ENCODE results near the gene TTLL10. TPM values are rescaled to one million over a fixed set of nuclear protein-coding genes. Genes with fewer than 3 reads are reported as not detected.

The TTLL10 gene
- total RNA-seq, 1 donor from 2014 or later = 5.5 TPM

DNA sequence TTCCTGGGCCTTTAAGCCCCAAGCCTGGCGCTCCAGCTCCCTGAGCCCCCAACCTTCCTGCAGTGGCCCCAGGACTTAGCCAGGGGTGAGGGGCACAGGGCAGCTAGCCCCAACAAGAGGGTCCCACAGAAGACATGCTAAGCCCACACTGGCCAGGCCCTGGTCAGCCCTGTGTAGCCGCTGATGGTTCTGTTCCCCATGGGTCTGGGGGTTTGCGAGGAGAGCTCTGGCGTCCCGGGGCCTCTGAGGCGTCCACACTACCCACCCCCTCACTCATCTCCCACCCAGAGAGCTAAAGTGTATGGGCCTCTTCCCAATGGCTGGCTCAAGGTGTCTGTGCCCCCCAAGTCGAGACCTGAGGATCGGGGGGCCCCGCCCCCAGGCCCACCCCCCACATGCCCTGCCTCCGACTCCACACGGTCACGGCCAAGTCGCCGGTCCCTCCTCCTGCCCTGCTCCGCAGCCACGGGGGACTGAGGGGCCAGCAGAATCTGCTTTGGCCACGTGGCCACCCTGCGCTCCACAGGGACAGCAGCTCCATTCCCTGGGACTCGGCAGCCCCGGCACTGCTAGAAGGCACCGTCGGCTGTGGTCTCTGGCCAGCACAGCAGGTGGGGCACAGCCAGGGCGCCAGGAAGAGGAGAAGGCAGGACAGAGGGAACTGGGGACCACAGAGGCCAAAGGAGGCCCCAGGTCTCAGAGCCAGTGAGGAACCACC is 24.9 kb downstream of the TTLL10 start:
- Mint-ChIP-seq H3K27me3 (peaks cover 4% of the 10 kb centered on the region), H3K36me3 (ENCODE audit: insufficient read depth) (peaks cover 10% of the 10 kb centered on the region), H3K27ac (no peak overlapping the region), H3K4me1 (ENCODE audit: low read depth) (peaks cover 2% of the 10 kb centered on the region), H3K9me3 (ENCODE audit: low read depth) (peaks cover 9% of the 10 kb centered on the region), H3K4me3 (ENCODE audit: low read depth) (no peak overlapping the region)
- no peak for DNase-seq (ENCODE audit: low spot score, unreplicated experiment)
- TF ChIP-seq, protein P1, sequence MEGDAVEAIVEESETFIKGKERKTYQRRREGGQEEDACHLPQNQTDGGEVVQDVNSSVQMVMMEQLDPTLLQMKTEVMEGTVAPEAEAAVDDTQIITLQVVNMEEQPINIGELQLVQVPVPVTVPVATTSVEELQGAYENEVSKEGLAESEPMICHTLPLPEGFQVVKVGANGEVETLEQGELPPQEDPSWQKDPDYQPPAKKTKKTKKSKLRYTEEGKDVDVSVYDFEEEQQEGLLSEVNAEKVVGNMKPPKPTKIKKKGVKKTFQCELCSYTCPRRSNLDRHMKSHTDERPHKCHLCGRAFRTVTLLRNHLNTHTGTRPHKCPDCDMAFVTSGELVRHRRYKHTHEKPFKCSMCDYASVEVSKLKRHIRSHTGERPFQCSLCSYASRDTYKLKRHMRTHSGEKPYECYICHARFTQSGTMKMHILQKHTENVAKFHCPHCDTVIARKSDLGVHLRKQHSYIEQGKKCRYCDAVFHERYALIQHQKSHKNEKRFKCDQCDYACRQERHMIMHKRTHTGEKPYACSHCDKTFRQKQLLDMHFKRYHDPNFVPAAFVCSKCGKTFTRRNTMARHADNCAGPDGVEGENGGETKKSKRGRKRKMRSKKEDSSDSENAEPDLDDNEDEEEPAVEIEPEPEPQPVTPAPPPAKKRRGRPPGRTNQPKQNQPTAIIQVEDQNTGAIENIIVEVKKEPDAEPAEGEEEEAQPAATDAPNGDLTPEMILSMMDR (IDR thresholded peaks at IDR 0.05; ENCODE audit: unreplicated experiment) = no peak

DNA sequence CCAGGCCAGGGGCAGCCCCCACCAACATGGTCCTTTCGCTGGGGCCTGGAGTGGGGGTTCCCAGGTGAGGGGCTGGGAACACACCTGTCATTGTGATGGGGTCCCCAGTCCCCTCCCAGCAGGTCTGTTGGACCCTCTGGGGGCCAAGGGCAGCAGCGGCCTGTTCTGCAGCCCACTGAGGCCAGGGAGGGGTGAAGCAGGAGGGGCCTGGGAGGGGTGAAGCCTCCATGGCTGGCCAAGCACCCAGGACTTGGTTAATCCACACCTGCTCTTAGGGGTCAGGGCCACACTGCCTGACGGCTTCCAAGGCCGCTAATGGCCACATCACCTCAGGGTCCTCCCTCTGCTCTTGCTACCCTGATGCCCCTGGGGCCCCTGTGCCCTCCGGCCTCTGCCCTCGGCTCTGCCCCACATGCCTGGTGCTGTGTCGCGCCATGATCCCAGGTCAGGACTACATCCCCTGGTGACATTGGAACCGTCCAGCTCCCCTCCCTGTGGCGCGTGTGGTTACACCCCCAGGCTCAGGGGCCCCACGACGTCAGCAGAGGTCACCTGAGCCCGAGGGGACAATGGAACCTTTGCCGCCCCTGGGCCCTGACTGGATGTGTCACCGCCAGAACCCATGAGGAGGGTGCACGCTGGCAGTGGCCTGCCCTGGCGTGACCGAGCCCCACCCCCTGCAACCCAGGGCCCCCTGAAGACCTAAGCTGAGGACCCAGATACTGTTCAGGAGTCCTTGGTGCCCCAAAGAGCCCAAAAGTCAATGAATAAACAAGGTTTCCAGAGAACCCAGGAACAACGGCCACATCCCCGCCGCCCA is 25.7 kb downstream of the TTLL10 start:
- DNase-seq (ENCODE audit: low spot score, unreplicated experiment) = no peak
- Mint-ChIP-seq H3K27me3 (peaks cover 4% of the 10 kb centered on the region), H3K9me3 (ENCODE audit: low read depth) (peaks cover 6% of the 10 kb centered on the region), H3K4me1 (ENCODE audit: low read depth) (peaks cover 2% of the 10 kb centered on the region), H3K36me3 (ENCODE audit: insufficient read depth) (peaks cover 7% of the 10 kb centered on the region), H3K4me3 (ENCODE audit: low read depth) (peak overlapping the region; percentile 16), H3K27ac (no peak overlapping the region)
- TF ChIP-seq, protein P1 (IDR thresholded peaks at IDR 0.05; ENCODE audit: unreplicated experiment) = no peak

DNA sequence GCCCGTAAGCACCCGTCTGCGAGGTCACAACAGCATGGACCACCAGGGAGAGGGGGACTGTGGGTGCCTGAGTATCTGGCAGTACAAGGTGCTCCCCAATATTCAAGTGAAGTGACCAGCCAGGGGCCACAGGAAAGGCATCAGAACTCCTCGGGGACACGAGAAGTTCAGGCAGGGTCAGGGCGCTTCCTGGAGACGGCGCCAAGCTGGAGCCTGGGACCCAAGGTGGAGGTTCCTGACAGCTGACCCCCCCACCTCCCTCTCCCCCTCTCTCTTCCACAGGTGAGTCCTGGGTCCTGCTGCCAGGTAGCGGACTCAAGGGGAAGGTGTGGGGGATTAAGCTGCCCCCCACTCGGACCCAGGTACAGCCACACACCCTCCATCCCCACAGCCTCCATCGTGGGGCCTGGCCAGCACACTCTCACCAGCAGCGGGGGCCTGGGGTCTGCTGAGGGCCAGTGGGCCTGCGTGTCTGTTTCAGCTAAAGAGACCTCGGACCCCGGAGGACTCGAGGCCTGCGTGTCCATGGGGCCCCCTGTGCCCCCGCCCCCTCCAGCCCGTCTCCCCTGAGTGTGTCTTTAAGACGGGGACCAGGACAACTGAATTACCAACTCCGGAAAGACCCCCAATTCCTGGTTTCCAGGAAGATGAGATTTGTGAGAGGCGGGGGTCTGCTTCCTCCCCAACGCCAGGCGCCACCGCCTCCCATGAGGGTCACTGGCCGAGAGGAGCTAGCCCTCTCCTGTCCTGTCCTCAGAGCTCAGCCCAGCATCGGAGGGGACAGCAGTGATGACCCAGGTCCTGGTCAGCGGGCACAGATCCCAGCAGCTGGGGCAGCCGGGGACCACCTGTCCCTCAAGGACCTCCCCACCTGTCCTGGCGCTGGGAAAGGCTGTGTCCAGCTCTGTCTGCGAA is 26.5 kb downstream of the TTLL10 start:
- TF ChIP-seq, protein P1 (IDR thresholded peaks at IDR 0.05; ENCODE audit: unreplicated experiment) = no peak
- Mint-ChIP-seq H3K9me3 (ENCODE audit: low read depth) (no peaks in the 10 kb centered on the region), H3K4me1 (ENCODE audit: low read depth) (peaks cover 2% of the 10 kb centered on the region), H3K27ac (no peak overlapping the region), H3K36me3 (ENCODE audit: insufficient read depth) (peaks cover under 1% of the 10 kb centered on the region), H3K4me3 (ENCODE audit: low read depth) (peak overlapping the region; percentile 44), H3K27me3 (peaks cover 4% of the 10 kb centered on the region)
- no peak for DNase-seq (ENCODE audit: low spot score, unreplicated experiment)

DNA sequence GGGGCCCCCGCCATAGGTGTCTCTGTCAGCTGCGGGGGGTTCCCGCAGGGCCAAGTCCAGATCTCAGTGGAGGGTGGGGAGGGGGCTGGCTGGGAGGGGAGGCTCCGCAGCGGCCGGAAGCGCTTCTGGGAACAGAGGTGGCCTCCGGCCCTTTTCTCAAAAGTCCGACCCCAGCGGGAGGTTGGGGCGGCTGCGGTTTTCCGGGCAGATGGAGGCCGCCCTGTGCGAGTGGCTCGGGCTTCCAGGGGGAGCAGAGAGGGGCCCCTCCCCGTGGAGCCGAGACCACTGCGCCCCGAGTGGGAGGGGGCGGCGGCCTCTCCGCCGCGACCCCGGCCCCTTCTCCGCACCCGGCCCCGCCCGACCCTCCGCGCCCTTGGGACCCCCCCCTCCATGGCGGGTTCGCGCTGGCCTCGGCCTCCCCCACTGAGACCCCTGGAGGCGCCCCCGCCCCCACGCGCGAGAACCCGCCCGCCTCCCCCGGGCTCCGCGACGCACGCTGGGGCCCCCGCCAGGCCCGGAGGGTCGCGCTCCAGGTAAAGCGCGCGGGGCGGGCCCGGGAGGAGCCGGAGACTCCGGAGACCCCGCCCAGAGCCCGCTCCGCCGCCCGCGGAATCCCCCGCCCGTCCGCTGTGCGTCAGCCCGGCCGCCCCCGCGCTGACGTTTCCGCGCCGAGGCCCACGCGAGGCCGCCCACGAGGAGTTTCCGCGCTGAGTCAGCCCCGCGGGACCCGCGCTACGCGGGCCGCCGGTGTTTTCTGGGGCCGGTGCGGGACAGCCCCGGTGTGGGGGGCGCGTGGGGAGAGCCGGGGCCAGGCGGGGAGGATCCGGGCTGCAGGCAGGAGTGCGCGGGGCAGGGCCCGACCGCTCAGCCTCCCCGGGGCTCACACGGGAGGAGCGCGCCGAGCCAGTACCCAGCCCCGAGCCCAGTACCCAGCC is 27.5 kb downstream of the TTLL10 start:
- H3K36me3 Mint-ChIP-seq (ENCODE audit: insufficient read depth) = no peaks in the 10 kb centered on the region
- peaks cover 4% of the 10 kb centered on the region for H3K27me3 Mint-ChIP-seq
- no peak for DNase-seq (ENCODE audit: low spot score, unreplicated experiment)
- TF ChIP-seq, protein P1 (IDR thresholded peaks at IDR 0.05; ENCODE audit: unreplicated experiment) = no peak
- no peak overlapping the region for H3K27ac Mint-ChIP-seq
- H3K4me1 Mint-ChIP-seq (ENCODE audit: low read depth) = peaks cover 2% of the 10 kb centered on the region
- H3K9me3 Mint-ChIP-seq (ENCODE audit: low read depth) = no peaks in the 10 kb centered on the region
- peak overlapping the region; percentile 44 for H3K4me3 Mint-ChIP-seq (ENCODE audit: low read depth)

Data from progenitor cell of endocrine pancreas (in vitro differentiated cells).